ENCODE data around the gene MECP2. TPM values are rescaled to one million over a fixed set of nuclear protein-coding genes. Genes with fewer than 3 reads are reported as not detected.

The MECP2 gene
- total and polyA plus RNA-seq, 2 donors (not counting 1 experiment from before 2014, with no cell fraction given) = 11.5 to 24.9 TPM

DNA sequence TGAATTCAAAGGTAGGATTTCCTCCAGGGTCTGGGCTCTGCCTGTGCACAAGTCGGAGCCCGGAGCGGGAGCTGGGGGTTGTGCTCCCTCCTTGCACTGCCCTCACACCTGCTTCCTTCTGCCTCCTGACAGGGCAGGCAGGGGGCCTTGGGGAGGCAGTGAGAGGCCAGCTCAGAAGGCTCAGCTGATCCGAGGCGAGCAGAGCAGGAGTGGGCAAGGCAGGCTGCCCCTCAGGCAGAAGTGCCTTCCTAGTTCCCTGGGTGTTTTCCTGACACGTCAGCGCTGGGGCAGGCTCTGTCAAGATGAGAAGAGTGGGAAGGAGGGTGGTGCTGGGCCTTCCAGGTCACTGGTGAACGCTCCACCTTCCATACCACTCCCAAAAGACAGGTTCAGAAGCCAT, 72.3 kb downstream of the MECP2 start:
- peaks cover 1% of the 10 kb centered on the region for H3K36me3 ChIP-seq (ENCODE audit: control insufficient read depth, insufficient read depth, low read length)
- TF ChIP-seq EZH2 (IDR thresholded peaks at IDR 0.05; ENCODE audit: low read length, missing control alignments) = no peak
- TF ChIP-seq, protein P1, sequence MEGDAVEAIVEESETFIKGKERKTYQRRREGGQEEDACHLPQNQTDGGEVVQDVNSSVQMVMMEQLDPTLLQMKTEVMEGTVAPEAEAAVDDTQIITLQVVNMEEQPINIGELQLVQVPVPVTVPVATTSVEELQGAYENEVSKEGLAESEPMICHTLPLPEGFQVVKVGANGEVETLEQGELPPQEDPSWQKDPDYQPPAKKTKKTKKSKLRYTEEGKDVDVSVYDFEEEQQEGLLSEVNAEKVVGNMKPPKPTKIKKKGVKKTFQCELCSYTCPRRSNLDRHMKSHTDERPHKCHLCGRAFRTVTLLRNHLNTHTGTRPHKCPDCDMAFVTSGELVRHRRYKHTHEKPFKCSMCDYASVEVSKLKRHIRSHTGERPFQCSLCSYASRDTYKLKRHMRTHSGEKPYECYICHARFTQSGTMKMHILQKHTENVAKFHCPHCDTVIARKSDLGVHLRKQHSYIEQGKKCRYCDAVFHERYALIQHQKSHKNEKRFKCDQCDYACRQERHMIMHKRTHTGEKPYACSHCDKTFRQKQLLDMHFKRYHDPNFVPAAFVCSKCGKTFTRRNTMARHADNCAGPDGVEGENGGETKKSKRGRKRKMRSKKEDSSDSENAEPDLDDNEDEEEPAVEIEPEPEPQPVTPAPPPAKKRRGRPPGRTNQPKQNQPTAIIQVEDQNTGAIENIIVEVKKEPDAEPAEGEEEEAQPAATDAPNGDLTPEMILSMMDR (conservative IDR thresholded peaks at IDR 0.05 in 1 of 2, IDR thresholded peaks at IDR 0.05 in 1 of 2; ENCODE audit: low read depth in 1 of 2, low read length in 2 of 2) = no peak
- no peak overlapping the region for H3K27ac ChIP-seq (ENCODE audit: insufficient read depth, low read length)

DNA sequence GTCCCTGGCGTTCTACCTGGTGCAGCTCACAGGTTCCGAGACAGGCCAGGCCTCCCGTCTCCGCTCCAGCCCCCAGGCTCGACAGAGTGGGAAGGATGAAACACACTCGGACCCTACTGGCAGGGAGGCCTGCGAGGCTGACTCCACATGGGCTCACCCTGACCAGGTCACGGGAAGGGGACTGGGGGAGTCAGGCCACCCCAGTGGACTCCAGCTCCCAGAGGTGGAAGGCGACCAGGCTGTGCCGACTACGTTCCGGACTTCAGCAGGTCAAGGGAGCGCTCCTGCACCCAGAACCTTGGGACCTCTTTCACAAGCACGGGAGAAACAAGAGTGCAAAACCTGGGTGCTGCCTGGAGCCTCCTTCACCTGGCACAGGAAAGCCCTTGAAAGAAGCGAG, 73.2 kb downstream of the MECP2 start:
- Histone ChIP-seq H3K27me3 (ENCODE audit: control insufficient read depth, insufficient read depth, low read length) (no peaks in the 10 kb centered on the region), H3K4me1 (ENCODE audit: control insufficient read depth, extremely low read depth, insufficient read depth, low read length) (peaks cover 4% of the 10 kb centered on the region), H3K27ac (ENCODE audit: insufficient read depth, low read length) (no peak overlapping the region), H2AFZ (ENCODE audit: low read length) (no peak overlapping the region), H3K4me3 (replicated peaks in 1 of 4; ENCODE audit: control extremely low read depth in 1 of 4, insufficient read depth in 1 of 4, low read depth in 3 of 4, low read length in 4 of 4) (no peak overlapping the region), H3K4me2 (ENCODE audit: extremely low read depth, insufficient read depth, low read length) (no peak overlapping the region), H3K9me3 (ENCODE audit: control insufficient read depth, insufficient read depth, low read depth, low read length) (no peaks in the 10 kb centered on the region), H3K36me3 (ENCODE audit: control insufficient read depth, insufficient read depth, low read length) (peaks cover 1% of the 10 kb centered on the region), H3K9ac (ENCODE audit: insufficient read depth, low read length) (no peak overlapping the region), H3K79me2 (ENCODE audit: control insufficient read depth, insufficient read depth, low read length) (no peaks in the 10 kb centered on the region), H4K20me1 (ENCODE audit: control insufficient read depth, extremely low read depth, insufficient read depth, low read length) (no peaks in the 10 kb centered on the region)
- no peak for DNase-seq (ENCODE audit: low read depth in 2 of 2)
- no peak for TF ChIP-seq EZH2 (IDR thresholded peaks at IDR 0.05; ENCODE audit: low read length, missing control alignments)
- TF ChIP-seq, protein P1 (conservative IDR thresholded peaks at IDR 0.05 in 1 of 2, IDR thresholded peaks at IDR 0.05 in 1 of 2; ENCODE audit: low read depth in 1 of 2, low read length in 2 of 2) = no peak

More for the DNA sequence above, 72.3 kb downstream of the MECP2 start:
- no peak overlapping the region for H3K4me2 ChIP-seq (ENCODE audit: extremely low read depth, insufficient read depth, low read length)
- H3K79me2 ChIP-seq (ENCODE audit: control insufficient read depth, insufficient read depth, low read length) = no peaks in the 10 kb centered on the region
- no peak overlapping the region for H3K4me3 ChIP-seq (replicated peaks in 1 of 4; ENCODE audit: control extremely low read depth in 1 of 4, insufficient read depth in 1 of 4, low read depth in 3 of 4, low read length in 4 of 4)
- no peaks in the 10 kb centered on the region for H3K9me3 ChIP-seq (ENCODE audit: control insufficient read depth, insufficient read depth, low read depth, low read length)
- H3K4me1 ChIP-seq (ENCODE audit: control insufficient read depth, extremely low read depth, insufficient read depth, low read length) = peaks cover 4% of the 10 kb centered on the region
- no peak overlapping the region for H2AFZ ChIP-seq (ENCODE audit: low read length)
- DNase-seq (ENCODE audit: low read depth in 2 of 2) = no peak
- no peak overlapping the region for H3K9ac ChIP-seq (ENCODE audit: insufficient read depth, low read length)
- no peaks in the 10 kb centered on the region for H4K20me1 ChIP-seq (ENCODE audit: control insufficient read depth, extremely low read depth, insufficient read depth, low read length)
- no peaks in the 10 kb centered on the region for H3K27me3 ChIP-seq (ENCODE audit: control insufficient read depth, insufficient read depth, low read length)

DNA sequence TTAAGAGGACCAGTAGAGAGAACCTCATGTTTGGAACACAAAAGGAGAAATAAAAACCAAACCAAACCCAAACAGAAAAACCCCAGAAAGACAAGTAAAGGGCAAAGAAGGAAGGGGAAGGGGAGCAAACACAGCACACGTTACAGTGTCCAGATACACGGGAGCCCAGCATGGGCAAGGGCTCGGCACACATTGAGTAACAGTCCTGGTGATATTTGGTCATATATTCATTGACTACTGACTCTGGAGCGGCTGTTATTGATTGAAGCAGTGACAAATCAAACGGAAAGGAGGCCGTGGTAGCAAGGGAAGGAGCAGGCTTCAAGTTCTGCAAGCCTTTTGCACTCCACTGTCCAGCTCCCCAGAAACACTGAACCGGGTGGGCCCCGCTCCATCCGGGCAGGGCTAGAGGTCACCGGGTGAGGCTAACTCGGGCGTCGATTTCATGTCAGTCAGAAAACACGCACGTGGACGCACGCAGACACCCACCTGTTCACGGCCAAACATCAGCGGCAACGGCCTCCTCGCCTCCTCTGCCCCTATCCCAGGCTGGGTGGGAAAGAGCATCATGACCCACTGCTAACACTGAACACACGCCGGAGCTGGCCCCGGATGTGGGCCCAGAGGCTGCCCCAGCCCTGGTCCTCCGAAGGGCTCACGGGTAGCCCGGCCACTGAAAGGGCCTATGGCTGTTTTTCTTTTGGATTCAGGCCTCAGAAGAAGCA, 74.1 kb downstream of the MECP2 start:
- H3K9me3 ChIP-seq (ENCODE audit: control insufficient read depth, insufficient read depth, low read depth, low read length) = no peaks in the 10 kb centered on the region
- H3K27ac ChIP-seq (ENCODE audit: insufficient read depth, low read length) = no peak overlapping the region
- no peak overlapping the region for H2AFZ ChIP-seq (ENCODE audit: low read length)
- no peak for DNase-seq (ENCODE audit: low read depth in 2 of 2)
- no peaks in the 10 kb centered on the region for H3K36me3 ChIP-seq (ENCODE audit: control insufficient read depth, insufficient read depth, low read length)
- H3K4me1 ChIP-seq (ENCODE audit: control insufficient read depth, extremely low read depth, insufficient read depth, low read length) = peaks cover 4% of the 10 kb centered on the region
- no peak overlapping the region for H3K4me3 ChIP-seq (replicated peaks in 1 of 4; ENCODE audit: control extremely low read depth in 1 of 4, insufficient read depth in 1 of 4, low read depth in 3 of 4, low read length in 4 of 4)
- no peak overlapping the region for H3K4me2 ChIP-seq (ENCODE audit: extremely low read depth, insufficient read depth, low read length)
- H3K9ac ChIP-seq (ENCODE audit: insufficient read depth, low read length) = no peak overlapping the region
- H3K27me3 ChIP-seq (ENCODE audit: control insufficient read depth, insufficient read depth, low read length) = no peaks in the 10 kb centered on the region
- H4K20me1 ChIP-seq (ENCODE audit: control insufficient read depth, extremely low read depth, insufficient read depth, low read length) = no peaks in the 10 kb centered on the region
- TF ChIP-seq, protein P1 (conservative IDR thresholded peaks at IDR 0.05 in 1 of 2, IDR thresholded peaks at IDR 0.05 in 1 of 2; ENCODE audit: low read depth in 1 of 2, low read length in 2 of 2) = no peak
- no peak for TF ChIP-seq EZH2 (IDR thresholded peaks at IDR 0.05; ENCODE audit: low read length, missing control alignments)
- peaks cover 6% of the 10 kb centered on the region for H3K79me2 ChIP-seq (ENCODE audit: control insufficient read depth, insufficient read depth, low read length)

All from fibroblast of lung (primary cell).